SW 1271 (cell line): ENCODE data around the gene GNG3.
A peak's percentile ranks its signal among the peaks of the same experiment; 100 is the strongest.
"Not testable (repeated sequence)": the region's sequence is repeated elsewhere in the genome, so short reads cannot be mapped to it uniquely, and the experiment has no call there.

Experiments
- DNase-seq, 2 experiments: peaks; one replicate each; lab custom pipeline; 2025; lab: John Stamatoyannopoulos, UW

GNG3 gene

DNA sequence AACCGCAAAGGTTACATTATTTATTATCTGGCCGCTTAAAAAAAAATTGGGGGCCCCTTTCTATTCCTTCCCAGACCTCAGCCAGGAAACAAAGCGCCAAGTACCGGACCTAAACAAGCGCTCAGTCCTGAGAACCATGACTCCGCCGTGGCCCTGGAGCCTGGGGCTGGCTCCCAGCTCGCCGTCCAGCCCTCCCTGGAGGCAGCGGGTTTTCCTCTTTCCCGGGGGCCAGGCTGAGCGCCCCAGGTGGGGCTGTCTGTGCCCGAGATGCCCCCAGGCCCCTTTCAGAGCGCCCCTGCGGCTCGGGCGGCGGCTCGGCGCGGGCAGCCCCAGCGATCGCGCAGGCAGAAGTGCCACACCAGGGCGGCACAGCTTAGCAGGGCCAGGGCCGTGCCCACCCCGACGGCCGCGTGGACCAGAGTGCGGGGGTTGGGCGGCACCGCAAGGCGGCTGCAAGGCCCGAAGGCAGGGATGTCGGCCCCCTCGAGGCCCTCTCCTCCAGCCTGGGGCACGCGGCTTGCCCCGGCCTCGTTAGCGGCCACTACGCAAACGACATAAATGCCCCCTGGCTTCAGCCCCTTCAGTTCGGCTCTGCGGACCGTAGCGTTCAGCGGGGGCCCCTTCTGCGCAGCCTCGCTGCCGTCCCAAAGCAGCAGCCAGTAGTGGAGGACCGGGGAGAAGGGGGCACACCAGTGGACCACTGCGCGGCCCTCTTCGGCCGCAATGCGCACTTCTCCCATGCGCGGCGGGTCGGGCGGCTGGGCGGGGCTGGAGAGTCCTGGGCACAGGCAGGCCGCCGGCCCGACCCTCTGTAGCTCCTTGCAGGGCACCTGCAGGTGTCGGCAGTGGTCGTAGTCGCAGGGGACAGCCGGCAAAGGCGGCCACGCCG, 19.7 kb upstream of the GNG3 start:
- no peak for DNase-seq

GRCh38 chr11:62688491-62688890, 19.0 kb upstream of the GNG3 start:
- no peak for DNase-seq

- DNase-seq: no peak
Measured at GRCh38 chr11:62689421-62690183, 17.9 kb upstream of the GNG3 start, which contains the start of gene LRRN4CL. LRRN4CL (minus strand) TSS chr11:62689530; CDS start chr11:62688508, 1,022 bp downstream.

- not testable (repeated sequence) for DNase-seq
Measured at GRCh38 chr11:62693624-62694023, 13.9 kb upstream of the GNG3 start.

- peak in 1 of 2 experiments; percentile 51 for DNase-seq
Measured at GRCh38 chr11:62694455-62695167, 12.9 kb upstream of the GNG3 start.

GRCh38 chr11:62702246-62702645, 5.2 kb upstream of the GNG3 start:
- no peak for DNase-seq

- DNase-seq: not testable (repeated sequence)
Measured at GRCh38 chr11:62703921-62704320, 3.6 kb upstream of the GNG3 start.

- DNase-seq: no peak
Measured at GRCh38 chr11:62705413-62705812, 2.1 kb upstream of the GNG3 start.

DNA sequence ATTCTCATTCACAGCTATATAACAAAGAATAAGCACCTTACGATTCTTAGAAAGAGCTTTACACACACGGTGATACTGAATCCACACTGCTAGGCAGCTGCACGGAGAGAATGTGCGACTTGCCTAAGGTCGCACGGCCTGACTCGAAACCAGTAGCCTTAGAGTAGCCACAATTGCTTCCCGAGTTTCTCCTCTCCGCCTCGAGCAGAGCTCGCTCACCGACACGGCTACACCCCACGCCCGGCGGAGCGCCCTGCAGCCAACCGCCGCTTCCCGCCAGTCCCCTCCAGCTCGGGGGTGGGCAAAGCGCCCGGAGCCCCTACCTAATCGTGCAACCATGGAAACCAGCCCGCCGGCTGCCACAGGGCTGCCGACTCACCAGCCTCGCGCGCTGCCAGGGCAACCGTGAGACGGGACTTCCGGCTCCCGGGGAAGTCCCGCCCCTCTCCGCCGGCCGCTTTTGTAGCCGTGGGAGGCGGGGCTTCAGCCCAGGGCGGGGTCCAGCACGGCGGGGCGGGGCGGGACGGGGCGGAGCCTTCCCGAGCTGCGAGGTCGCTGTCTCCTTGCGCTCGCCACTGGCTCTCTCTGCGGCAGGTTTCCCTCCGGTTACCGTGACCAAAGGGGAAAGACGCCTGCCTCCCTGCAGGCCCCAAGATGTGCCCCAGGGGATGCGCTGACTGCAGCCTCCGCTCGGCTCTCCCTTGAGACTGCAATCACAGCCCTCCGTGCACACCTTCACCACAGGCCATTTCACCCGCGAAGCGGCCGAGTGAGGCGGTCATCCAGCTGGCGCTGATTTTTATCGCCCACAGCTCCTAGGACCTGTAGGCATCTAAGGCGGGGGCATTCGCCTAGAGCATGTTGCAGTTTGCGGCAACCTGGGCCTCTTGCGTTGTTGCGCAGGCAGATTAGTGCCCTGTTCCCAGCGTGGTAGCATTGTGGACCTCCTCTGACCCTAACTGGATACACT, 1.3 kb upstream of the GNG3 start:
- DNase-seq: peak; percentile 79 to 87

DNA sequence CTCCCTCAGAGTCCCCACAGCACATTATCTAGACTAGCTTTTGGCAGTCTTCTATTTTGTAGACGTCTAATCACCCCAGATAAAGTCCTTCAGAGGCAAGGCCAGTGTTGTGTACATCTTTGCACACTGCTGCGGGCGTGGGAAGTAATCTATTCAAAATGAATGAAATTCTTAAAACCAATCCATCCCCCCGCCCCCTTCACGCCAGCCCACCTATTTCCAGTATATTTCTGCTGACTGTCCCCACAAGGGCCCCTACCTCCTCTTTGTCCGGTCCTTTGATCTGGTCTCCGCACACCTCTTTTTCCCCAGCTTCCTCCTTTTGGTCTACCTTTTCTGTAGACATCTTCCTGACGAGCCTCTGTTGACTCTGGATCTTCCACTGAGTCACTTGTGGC, 627 bp upstream of the GNG3 start:
- DNase-seq: no peak

DNA sequence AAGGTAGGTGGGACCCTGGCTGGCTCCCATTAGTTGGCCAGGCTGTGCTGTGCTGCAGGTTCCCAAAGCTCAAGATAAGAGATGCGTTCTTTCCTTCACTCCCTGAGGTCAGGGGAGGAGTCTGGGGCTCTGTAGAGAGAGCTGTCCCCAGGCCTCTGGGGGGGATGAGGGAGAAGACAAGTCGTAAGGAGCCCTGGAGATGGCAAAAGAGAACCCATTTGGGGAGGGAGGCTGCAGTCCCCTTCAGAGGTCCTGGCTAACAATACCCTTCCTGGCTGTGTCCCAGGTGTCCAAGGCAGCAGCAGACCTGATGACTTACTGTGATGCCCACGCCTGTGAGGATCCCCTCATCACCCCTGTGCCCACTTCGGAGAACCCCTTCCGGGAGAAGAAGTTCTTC, 916 bp downstream of the GNG3 start:
- no peak for DNase-seq

DNA sequence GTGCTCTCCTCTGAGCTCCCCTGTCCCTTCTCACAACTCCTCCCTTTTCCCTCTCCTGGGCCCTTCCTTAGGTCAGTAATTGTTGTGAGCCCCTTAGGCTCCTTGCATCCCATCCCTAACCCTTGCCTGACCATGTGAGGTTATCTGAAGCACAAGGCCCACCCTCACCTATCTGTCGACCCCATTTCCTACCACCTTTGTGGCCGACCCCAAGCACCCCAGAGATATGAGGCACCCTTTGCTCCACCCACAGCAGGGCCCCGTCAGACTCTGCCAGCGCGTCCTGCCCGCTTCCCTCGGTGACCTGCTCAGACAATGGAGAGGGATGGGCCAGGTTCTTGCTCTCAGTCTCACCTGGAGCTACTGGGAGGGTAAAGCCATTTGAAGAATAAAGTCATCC, 1.3 kb downstream of the GNG3 start:
- no peak for DNase-seq

DNA sequence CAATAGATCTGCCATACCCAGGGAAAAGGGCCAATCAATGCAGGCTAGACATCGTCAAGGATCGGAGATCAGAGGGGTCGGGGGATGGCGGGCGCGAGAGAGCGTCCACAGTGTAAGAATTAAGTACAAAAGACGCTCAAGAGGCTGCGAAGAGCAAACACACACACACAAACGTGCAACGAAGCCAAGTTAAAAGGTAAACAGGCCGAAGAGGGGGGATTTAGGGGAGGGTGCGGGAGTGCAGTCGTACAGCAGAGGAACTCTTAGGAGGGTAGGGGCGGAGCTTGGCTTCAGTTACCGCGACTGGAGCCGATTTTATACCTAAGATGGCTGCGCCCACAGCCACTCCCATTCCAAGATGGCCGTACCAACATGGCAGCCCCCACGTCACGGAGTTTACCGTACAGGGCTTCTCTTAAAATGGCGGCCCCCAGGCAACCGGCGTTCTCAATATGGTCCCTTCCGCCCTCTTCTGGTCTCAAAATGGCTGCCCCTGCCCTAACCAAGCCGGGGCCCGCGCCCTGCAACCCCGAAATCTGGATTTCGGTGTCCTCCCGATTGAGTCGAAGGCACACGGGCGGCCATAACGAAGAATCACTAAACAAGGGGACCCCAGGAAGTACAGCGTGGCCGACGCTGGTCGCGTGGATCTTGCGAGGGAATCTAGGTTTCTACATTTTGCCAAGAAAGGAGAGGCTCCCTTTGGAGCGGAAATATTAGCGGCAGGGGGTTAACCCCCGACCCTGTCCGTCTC, 1.9 kb downstream of the GNG3 start:
- peak; percentile 89 to 97 for DNase-seq

- DNase-seq: no peak
Measured at GRCh38 chr11:62710001-62710345, 2.5 kb downstream of the GNG3 start.

DNA sequence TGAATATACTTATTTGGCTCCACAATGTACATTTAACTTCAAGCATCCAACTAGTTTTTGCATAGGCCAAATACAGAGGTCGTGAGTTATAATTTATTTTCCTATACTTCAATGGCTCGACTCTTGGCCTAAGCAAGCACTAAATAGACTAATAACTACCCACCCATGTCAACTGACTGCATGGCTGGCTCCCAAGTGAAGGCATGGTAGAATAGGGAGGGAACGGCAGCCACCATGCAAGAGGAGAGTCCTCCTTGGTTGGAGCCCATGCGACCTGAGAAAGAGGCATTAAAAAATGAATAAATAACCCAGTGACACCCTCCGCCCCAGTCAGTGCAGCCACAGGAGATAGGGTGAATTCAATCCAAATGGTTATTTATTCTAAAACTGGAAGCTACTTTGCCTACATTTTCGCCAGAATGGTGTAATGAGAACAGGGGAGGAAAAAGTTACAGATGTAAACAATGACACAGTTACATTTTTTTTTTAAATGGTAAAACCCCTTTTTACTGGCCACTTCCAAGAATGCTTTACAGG, 4.9 kb downstream of the GNG3 start:
- no peak for DNase-seq

- no peak for DNase-seq
Measured at GRCh38 chr11:62712861-62713260, 5.4 kb downstream of the GNG3 start.

DNA sequence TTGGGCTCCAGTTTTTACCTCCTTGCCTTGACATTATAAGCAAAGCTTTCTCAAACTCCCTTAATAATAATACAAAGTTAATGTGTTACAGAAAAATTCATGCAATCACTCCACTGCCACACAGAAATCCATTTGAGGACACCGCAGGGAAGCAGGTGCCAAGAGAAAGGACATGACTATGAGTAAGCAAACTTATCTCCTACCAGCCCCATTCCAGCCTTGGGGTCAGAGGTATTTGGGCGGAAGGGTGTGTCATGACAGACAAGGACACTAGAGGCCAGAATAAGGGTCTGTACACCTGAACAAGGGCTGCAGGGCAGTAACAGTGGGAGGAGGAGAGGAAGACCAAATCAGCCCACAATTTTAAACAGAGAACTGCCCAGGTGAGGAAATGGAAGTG, 5.9 kb downstream of the GNG3 start:
- DNase-seq: no peak

- no peak for DNase-seq
Measured at GRCh38 chr11:62715150-62716130, 8.0 kb downstream of the GNG3 start.

GRCh38 chr11:62716206-62716605, 8.7 kb downstream of the GNG3 start:
- no peak for DNase-seq
